CD4-positive, CD25-positive, alpha-beta regulatory T cell (primary cell): ENCODE results near the gene EML5. TPM values are rescaled to one million over a fixed set of nuclear protein-coding genes. Genes with fewer than 3 reads are reported as not detected.

ENCODE experiments used
- ATAC-seq, 2 donors: fragments of 150-1000 bp; cut with Tn5 transposase; one replicate each; pipeline ENCODE4 v1.10.0; 2021; ENCODE audit warnings: low read depth in 2 of 2, moderate number of reproducible peaks in 2 of 2, moderate library complexity in 1 of 2
- DNase-seq, 3 donors: peaks; one replicate each; pipeline versions ENCODE4 v3.0.0 to v3.0.0-alpha.2; 2012 to 2022; ENCODE audit warnings: mixed read lengths in 1 of 3
- H3K27ac ChIP-seq: one replicate; pipeline ENCODE4 v1.7.0; 2013; ENCODE audit warnings: mild to moderate bottlenecking, low read length; ENCODE audit not compliant: insufficient read depth, poor library complexity, severe bottlenecking
- H3K27me3 ChIP-seq: one replicate; pipeline ENCODE4 v1.7.0; 2013; ENCODE audit warnings: low read length; ENCODE audit not compliant: control insufficient read depth, insufficient read depth
- H3K36me3 ChIP-seq: one replicate; pipeline ENCODE4 v1.7.0; 2013; ENCODE audit warnings: mild to moderate bottlenecking, low read length, moderate library complexity; ENCODE audit not compliant: control insufficient read depth, insufficient read depth
- H3K4me1 ChIP-seq: 2 replicates; pipeline ENCODE4 v1.7.0; 2013; ENCODE audit warnings: mild to moderate bottlenecking, low read length; ENCODE audit not compliant: insufficient read depth, control insufficient read depth, poor library complexity, severe bottlenecking
- H3K4me3 ChIP-seq: one replicate; pipeline ENCODE4 v1.7.0; 2013; ENCODE audit warnings: low read depth, mild to moderate bottlenecking, low read length, moderate library complexity
- H3K9me3 ChIP-seq, 2 experiments: 1 replicate in 1 of 2; 2 replicates in 1 of 2; pipeline ENCODE4 v1.7.0; 2013; ENCODE audit warnings: low read length in 2 of 2, mild to moderate bottlenecking in 1 of 2, moderate library complexity in 1 of 2; ENCODE audit not compliant: control insufficient read depth in 2 of 2
- H3K27ac Mint-ChIP-seq, 3 donors: one replicate each; pipeline ENCODE4 v1.8.0; 2020 to 2022; ENCODE audit warnings: mild to moderate bottlenecking in 3 of 3, mixed read lengths in 3 of 3, moderate library complexity in 2 of 3
- H3K27me3 Mint-ChIP-seq: one replicate; pipeline ENCODE4 v1.8.0; 2022; ENCODE audit warnings: mild to moderate bottlenecking, mixed read lengths
- H3K36me3 Mint-ChIP-seq: one replicate; pipeline ENCODE4 v1.8.0; 2020; ENCODE audit warnings: mixed read lengths
- H3K4me1 Mint-ChIP-seq, 4 donors: one replicate each; pipeline ENCODE4 v1.8.0; 2020 to 2022; ENCODE audit warnings: mixed read lengths in 4 of 4, mild to moderate bottlenecking in 1 of 4
- H3K4me3 Mint-ChIP-seq, 4 donors: one replicate each; pipeline ENCODE4 v1.8.0; 2020 to 2022; ENCODE audit warnings: mild to moderate bottlenecking in 4 of 4, mixed read lengths in 4 of 4, moderate library complexity in 3 of 4
- H3K9me3 Mint-ChIP-seq, 7 donors: one replicate each; pipeline ENCODE4 v1.8.0; 2020 to 2022; ENCODE audit warnings: mixed read lengths in 7 of 7, mild to moderate bottlenecking in 3 of 7, moderate library complexity in 2 of 7
- polyA plus RNA-seq, 4 donors: library from polyadenylated mRNA; unstranded; fragments of 300-500 nt; fragmentation: Illumina TruSeq; gene quantifications; one replicate each; pipeline ENCODE4 v1.2.3, GENCODE V29; 2021
- total RNA-seq: library from RNA; stranded (reverse); gene quantifications from one replicate; pipeline ENCODE4 v1.2.3, GENCODE V29; 2022

The EML5 gene
- total and polyA plus RNA-seq, 5 donors from 2014 or later: 0.11 to 0.69 (median 0.24) TPM; not detected in 1

DNA sequence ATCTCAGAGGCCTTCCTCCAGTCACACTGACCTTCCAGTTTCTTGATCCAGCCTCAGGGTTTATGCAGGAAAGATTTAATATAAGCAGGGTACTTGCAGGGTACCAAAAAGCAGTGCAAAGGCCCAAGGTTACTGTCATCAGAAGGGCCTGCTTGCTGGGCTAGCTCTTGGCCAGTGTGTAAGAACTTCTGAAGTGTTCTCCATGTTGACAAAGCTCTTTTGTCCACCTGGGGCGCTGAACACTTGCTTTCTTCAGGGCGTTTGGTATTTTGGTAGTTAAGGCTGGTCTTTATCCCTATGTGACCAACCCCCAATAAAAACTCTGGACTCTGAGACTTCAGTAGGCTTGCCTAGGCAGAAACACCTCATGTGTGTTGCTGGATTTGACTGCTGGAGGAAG lies 160.2 kb downstream of the EML5 start:
- Histone ChIP-seq H3K27me3 (no peaks in the 10 kb centered on the region), H3K4me1 (no peaks in the 10 kb centered on the region), H3K36me3 (no peaks in the 10 kb centered on the region), H3K9me3 (no peaks in the 10 kb centered on the region), H3K27ac (no peak overlapping the region), H3K4me3 (no peak overlapping the region)
- peaks cover 10% of the 10 kb centered on the region for H3K36me3 Mint-ChIP-seq
- no peaks in the 10 kb centered on the region for H3K9me3 Mint-ChIP-seq
- ATAC-seq (no peak), DNase-seq (no peak)
- H3K4me3 Mint-ChIP-seq: no peak overlapping the region
- H3K27me3 Mint-ChIP-seq: peaks cover 11% of the 10 kb centered on the region
- no peaks in the 10 kb centered on the region for H3K4me1 Mint-ChIP-seq
- no peak overlapping the region for H3K27ac Mint-ChIP-seq

DNA sequence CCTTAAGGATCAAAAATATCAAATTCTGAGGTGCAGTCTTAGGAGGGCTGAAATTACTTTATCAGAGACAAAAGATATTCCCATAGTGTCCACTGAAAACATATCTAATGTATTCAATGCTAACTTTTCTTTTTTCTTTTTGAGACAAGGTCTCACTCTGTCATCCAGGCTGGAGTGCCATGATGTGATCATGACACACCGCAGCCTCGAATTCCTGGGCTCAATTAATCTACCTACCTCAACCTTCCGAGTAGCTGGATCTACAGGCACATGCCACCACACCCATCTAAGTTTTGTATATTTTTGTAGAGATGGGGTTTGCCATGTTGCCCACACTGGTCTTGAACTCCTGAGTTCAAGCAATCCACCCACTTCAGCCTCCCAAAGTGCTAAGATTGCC lies 161.7 kb downstream of the EML5 start:
- no peak overlapping the region for H3K4me3 Mint-ChIP-seq
- no peak overlapping the region for H3K27ac ChIP-seq
- H3K9me3 Mint-ChIP-seq: no peaks in the 10 kb centered on the region
- H3K27me3 ChIP-seq: no peaks in the 10 kb centered on the region
- H3K36me3 Mint-ChIP-seq: peaks cover 10% of the 10 kb centered on the region
- no peak overlapping the region for H3K4me3 ChIP-seq
- no peaks in the 10 kb centered on the region for H3K4me1 Mint-ChIP-seq
- no peaks in the 10 kb centered on the region for H3K4me1 ChIP-seq
- no peaks in the 10 kb centered on the region for H3K36me3 ChIP-seq
- no peak overlapping the region for H3K27ac Mint-ChIP-seq
- H3K9me3 ChIP-seq: no peaks in the 10 kb centered on the region
- H3K27me3 Mint-ChIP-seq: peaks cover 1% of the 10 kb centered on the region
- DNase-seq (no peak), ATAC-seq (no peak)

DNA sequence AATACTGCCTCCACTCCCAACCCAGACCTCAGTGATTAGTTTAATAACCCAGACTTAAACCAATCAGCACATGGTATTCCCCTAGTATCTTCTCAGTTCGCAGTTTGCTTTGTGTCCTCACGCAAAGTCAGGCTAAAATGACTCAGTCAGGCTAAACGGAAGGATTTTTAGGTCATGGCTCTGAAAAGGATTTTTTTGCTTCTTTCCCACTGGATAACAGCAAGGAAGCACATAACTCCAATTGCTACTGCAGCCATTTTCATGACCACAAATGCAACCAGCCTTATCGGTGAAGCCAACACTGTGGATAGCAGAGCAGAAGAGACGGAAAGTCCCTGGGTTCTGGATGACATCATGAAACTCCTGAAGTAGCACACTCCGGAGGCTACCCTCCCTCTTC lies 162.2 kb downstream of the EML5 start:
- Histone ChIP-seq H3K36me3 (no peaks in the 10 kb centered on the region), H3K9me3 (no peaks in the 10 kb centered on the region), H3K27me3 (no peaks in the 10 kb centered on the region), H3K27ac (no peak overlapping the region), H3K4me1 (no peaks in the 10 kb centered on the region), H3K4me3 (no peak overlapping the region)
- H3K4me3 Mint-ChIP-seq: no peak overlapping the region
- no peak for DNase-seq
- no peaks in the 10 kb centered on the region for H3K27me3 Mint-ChIP-seq
- no peaks in the 10 kb centered on the region for H3K4me1 Mint-ChIP-seq
- peaks cover 10% of the 10 kb centered on the region for H3K36me3 Mint-ChIP-seq
- H3K9me3 Mint-ChIP-seq: no peaks in the 10 kb centered on the region
- H3K27ac Mint-ChIP-seq: no peak overlapping the region
- ATAC-seq: no peak

DNA sequence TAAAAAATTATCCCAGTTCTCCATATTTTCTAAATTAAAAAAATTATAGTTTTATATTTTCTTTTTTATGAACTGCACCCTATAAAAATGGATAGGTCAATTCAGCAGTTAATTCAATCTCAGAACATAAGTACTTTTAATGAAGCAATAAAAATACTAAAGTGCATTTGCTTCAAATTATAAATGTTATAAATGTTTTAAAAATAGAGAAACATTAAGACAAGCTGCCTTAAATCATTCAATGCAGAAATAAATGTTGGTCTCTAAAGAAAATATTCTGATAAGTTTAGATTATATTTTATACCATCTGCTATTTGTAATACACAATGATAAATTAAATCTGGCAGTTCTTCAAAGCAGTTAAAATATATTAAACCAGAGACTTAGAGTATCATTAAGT lies 164.3 kb downstream of the EML5 start:
- Mint-ChIP-seq H3K27ac (no peak overlapping the region), H3K4me1 (no peaks in the 10 kb centered on the region), H3K9me3 (no peaks in the 10 kb centered on the region), H3K4me3 (no peak overlapping the region), H3K27me3 (no peaks in the 10 kb centered on the region), H3K36me3 (peaks cover 13% of the 10 kb centered on the region)
- DNase-seq (no peak), ATAC-seq (no peak)
- H3K27me3 ChIP-seq: no peaks in the 10 kb centered on the region
- no peaks in the 10 kb centered on the region for H3K9me3 ChIP-seq
- no peak overlapping the region for H3K27ac ChIP-seq
- H3K4me1 ChIP-seq: no peaks in the 10 kb centered on the region
- H3K36me3 ChIP-seq: no peaks in the 10 kb centered on the region
- H3K4me3 ChIP-seq: no peak overlapping the region

DNA sequence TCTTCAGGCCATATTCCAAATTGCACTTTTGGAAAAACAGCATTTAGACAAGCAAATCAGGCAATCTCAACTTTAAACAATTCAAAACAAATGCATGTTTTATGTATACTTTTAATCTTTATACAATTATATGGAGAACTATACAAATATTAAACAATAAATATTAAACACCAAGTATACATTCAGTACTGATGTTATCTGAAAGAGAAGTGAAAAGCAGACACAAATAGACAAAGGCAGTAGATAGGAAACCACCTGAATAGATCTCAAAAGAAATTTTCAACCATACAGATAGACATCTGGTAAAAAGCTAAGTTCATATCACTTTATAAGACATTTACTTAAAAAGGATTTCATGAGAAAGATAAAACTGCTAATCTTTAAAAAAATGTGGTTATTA lies 164.7 kb downstream of the EML5 start:
- H3K36me3 Mint-ChIP-seq: peaks cover 13% of the 10 kb centered on the region
- no peak for DNase-seq
- Histone ChIP-seq H3K4me3 (no peak overlapping the region), H3K27me3 (no peaks in the 10 kb centered on the region), H3K36me3 (no peaks in the 10 kb centered on the region), H3K27ac (no peak overlapping the region), H3K4me1 (no peaks in the 10 kb centered on the region), H3K9me3 (no peaks in the 10 kb centered on the region)
- no peak overlapping the region for H3K4me3 Mint-ChIP-seq
- no peak for ATAC-seq
- no peak overlapping the region for H3K27ac Mint-ChIP-seq
- H3K9me3 Mint-ChIP-seq: no peaks in the 10 kb centered on the region
- H3K4me1 Mint-ChIP-seq: no peaks in the 10 kb centered on the region
- H3K27me3 Mint-ChIP-seq: no peaks in the 10 kb centered on the region

DNA sequence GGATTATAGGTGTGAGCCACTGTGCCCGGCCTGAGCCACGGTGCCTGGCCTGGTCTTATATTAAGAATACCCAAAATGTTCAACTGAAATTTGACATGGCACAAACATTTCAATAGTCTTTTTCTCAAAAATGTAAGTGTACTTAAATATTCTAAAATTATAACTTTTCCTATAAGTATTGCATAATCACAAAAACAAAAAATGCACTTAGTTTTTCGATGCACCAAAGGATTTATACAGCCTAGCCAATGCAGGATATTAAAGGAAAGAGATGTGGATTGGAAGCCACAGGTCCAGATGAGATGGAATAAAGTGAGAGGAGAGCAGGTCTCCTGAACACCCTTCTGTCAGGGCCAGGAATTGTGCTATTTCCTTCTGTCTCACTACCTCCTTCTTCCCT lies 167.1 kb downstream of the EML5 start:
- H3K4me1 Mint-ChIP-seq: no peaks in the 10 kb centered on the region
- no peak for ATAC-seq

DNA sequence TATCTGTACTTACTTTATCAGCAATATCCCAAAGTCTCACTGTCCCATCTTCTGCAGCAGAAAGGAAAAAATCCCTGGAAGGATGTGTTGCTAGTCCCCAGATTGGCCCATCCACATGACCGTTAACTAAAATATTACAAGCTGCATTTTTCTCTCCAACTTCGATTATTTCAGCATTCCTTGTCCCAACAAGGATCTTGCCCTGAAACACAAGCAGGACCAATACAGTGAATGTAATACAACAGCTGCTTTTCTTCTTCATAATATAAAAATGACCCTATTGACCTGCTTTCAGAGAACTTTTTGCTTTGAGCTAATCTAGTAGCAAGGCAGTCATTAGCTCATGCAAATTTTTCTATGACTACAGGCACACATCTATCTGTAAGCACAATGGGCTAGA lies 171.7 kb downstream of the EML5 start:
- ATAC-seq (no peak), DNase-seq (no peak)
- Histone ChIP-seq H3K27ac (no peak overlapping the region), H3K4me3 (no peak overlapping the region), H3K36me3 (no peaks in the 10 kb centered on the region), H3K9me3 (no peaks in the 10 kb centered on the region), H3K27me3 (no peaks in the 10 kb centered on the region), H3K4me1 (no peaks in the 10 kb centered on the region)
- H3K36me3 Mint-ChIP-seq: peaks cover 18% of the 10 kb centered on the region
- no peaks in the 10 kb centered on the region for H3K27me3 Mint-ChIP-seq
- no peaks in the 10 kb centered on the region for H3K9me3 Mint-ChIP-seq
- peak overlapping the region in 1 of 3 donors; percentile 27 for H3K27ac Mint-ChIP-seq
- no peak overlapping the region for H3K4me3 Mint-ChIP-seq
- H3K4me1 Mint-ChIP-seq: no peaks in the 10 kb centered on the region

More for the DNA sequence above, 167.1 kb downstream of the EML5 start:
- Histone ChIP-seq H3K9me3 (no peaks in the 10 kb centered on the region), H3K4me3 (no peak overlapping the region), H3K4me1 (no peaks in the 10 kb centered on the region), H3K27me3 (no peaks in the 10 kb centered on the region), H3K27ac (no peak overlapping the region), H3K36me3 (no peaks in the 10 kb centered on the region)
- Mint-ChIP-seq H3K27me3 (no peaks in the 10 kb centered on the region), H3K4me3 (no peak overlapping the region), H3K36me3 (peaks cover 12% of the 10 kb centered on the region), H3K27ac (no peak overlapping the region), H3K9me3 (no peaks in the 10 kb centered on the region)
- no peak for DNase-seq

DNA sequence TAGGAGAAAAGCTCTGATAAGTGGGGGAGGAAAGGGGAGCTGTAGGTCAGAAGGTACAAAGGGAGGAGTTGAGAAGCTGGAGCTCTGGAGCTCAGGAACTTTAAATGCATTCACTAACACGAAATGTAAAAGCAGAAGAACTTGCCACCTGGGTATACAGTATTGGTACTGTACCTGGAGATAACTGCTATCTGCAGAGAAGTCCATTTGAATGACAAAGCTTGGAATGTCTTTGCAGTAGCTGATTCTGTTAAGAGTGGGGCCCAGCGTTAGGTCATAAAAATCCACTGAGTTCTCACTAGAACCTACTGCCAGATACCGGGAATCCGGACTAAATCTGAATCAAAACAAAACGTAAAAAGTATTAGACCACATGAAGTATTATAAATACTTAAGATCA lies 174.3 kb downstream of the EML5 start:
- no peak overlapping the region for H3K4me3 ChIP-seq
- no peak for DNase-seq
- peak overlapping the region in 1 of 4 donors; percentile 63 for H3K4me3 Mint-ChIP-seq
- H3K9me3 Mint-ChIP-seq: no peaks in the 10 kb centered on the region
- no peaks in the 10 kb centered on the region for H3K27me3 Mint-ChIP-seq
- H3K27ac Mint-ChIP-seq: peak overlapping the region in 1 of 3 donors; percentile 24
- H3K4me1 Mint-ChIP-seq: peaks cover 2 to 3% (median 3%) of the 10 kb centered on the region in 4 donors
- H3K9me3 ChIP-seq: no peaks in the 10 kb centered on the region
- no peak overlapping the region for H3K27ac ChIP-seq
- H3K4me1 ChIP-seq: no peaks in the 10 kb centered on the region
- no peak for ATAC-seq
- peaks cover 13% of the 10 kb centered on the region for H3K36me3 Mint-ChIP-seq
- peaks cover 4% of the 10 kb centered on the region for H3K36me3 ChIP-seq
- no peaks in the 10 kb centered on the region for H3K27me3 ChIP-seq
